Karpas-422 (cell line): Measurements from ENCODE around the gene EYA4. TPM values are rescaled to one million over a fixed set of nuclear protein-coding genes. Genes with fewer than 3 reads are reported as not detected.

Experiments
- DNase-seq: peaks from one replicate; pipeline ENCODE4 v3.0.0-alpha.2; 2015
- H2AFZ ChIP-seq: fragments of 200-600 bp; sonication (generic); 2 replicates; pipeline ENCODE4 v1.6.1; 2014; ENCODE audit warnings: antibody characterized with exemption, low read length, mixed read lengths
- H3K27ac ChIP-seq: fragments of 200-600 bp; sonication (generic); 2 replicates; pipeline ENCODE4 v1.5.1; 2014; ENCODE audit warnings: mild to moderate bottlenecking, low read length, moderate library complexity
- H3K27me3 ChIP-seq: fragments of 200-600 bp; sonication (generic); 2 replicates; pipeline ENCODE4 v1.6.1; 2014; ENCODE audit warnings: low read length, mixed read lengths
- H3K36me3 ChIP-seq: fragments of 200-600 bp; sonication (generic); 2 replicates; pipeline ENCODE4 v1.6.1; 2014; ENCODE audit warnings: low read length, mixed read lengths; ENCODE audit not compliant: insufficient read depth
- H3K4me1 ChIP-seq: fragments of 200-600 bp; sonication (generic); 2 replicates; pipeline ENCODE4 v1.6.1; 2014; ENCODE audit warnings: mild to moderate bottlenecking, low read length, mixed read lengths
- H3K4me2 ChIP-seq: fragments of 200-600 bp; sonication (generic); 2 replicates; pipeline ENCODE4 v1.6.1; 2014; ENCODE audit warnings: low read length, low read depth, mild to moderate bottlenecking; ENCODE audit not compliant: poor library complexity, severe bottlenecking
- H3K4me3 ChIP-seq: fragments of 200-600 bp; sonication (generic); 2 replicates; pipeline ENCODE4 v1.5.1; 2014; ENCODE audit warnings: mild to moderate bottlenecking, antibody characterized with exemption, low read length, mixed read lengths
- H3K79me2 ChIP-seq: fragments of 200-600 bp; sonication (generic); 2 replicates; pipeline ENCODE4 v1.6.1; 2014; ENCODE audit warnings: mild to moderate bottlenecking, low read length, mixed read lengths
- H3K9ac ChIP-seq: fragments of 200-600 bp; sonication (generic); 2 replicates; pipeline ENCODE4 v1.6.0; 2014; ENCODE audit warnings: low read length
- H3K9me2 ChIP-seq: fragments of 200-600 bp; sonication (generic), shearing (Covaris generic); replicated peaks from 2 replicates; pipeline ENCODE4 v1.6.0; 2014; ENCODE audit warnings: mild to moderate bottlenecking, low read length, moderate library complexity; ENCODE audit not compliant: insufficient read depth
- H3K9me3 ChIP-seq: fragments of 300-700, 200-600 bp; sonication (generic); 2 replicates; pipeline ENCODE4 v1.6.1; 2014; ENCODE audit warnings: low read length, mixed read lengths
- H4K20me1 ChIP-seq: fragments of 200-600 bp; sonication (generic); 2 replicates; pipeline ENCODE4 v1.6.1; 2014; ENCODE audit warnings: mild to moderate bottlenecking, antibody characterized with exemption, low read length, low read depth; ENCODE audit not compliant: insufficient read depth
- total RNA-seq: library from RNA; depleted of rRNA; stranded (reverse); fragments of >200 nt; shearing (Covaris generic); gene quantifications from 2 replicates; pipeline ENCODE4 v1.2.3, GENCODE V29; 2014; ENCODE audit warnings: low replicate concordance

EYA4 gene
- total RNA-seq, 1 experiment from 2014 or later: not detected

DNA sequence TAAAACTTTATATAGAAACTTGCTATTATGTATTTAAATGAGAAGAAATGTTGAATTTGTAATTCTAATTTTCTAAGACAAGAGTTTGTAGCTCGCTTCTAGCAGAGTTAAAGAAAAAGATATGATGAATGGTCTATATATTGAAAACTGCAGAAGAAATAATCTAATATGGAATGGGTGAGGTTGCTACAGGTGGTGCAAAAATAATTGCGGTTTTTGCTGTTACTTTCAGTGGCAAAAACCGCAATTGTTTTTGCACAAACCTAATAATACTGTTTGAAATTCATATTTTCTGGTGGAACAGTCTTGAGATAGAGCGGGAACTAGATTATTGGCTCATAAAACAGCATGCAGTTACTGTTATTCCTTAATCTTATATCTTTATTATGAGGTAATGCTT, 23.9 kb downstream of the EYA4 start:
- H3K4me3 ChIP-seq: no peak overlapping the region
- H2AFZ ChIP-seq: no peak overlapping the region
- no peak overlapping the region for H3K9ac ChIP-seq
- H3K9me3 ChIP-seq: no peaks in the 10 kb centered on the region
- no peaks in the 10 kb centered on the region for H3K4me1 ChIP-seq
- DNase-seq: no peak
- H3K79me2 ChIP-seq: no peaks in the 10 kb centered on the region
- no peak overlapping the region for H3K4me2 ChIP-seq
- H3K36me3 ChIP-seq: no peaks in the 10 kb centered on the region
- H3K27me3 ChIP-seq: no peaks in the 10 kb centered on the region
- no peak overlapping the region for H3K27ac ChIP-seq
- no peaks in the 10 kb centered on the region for H3K9me2 ChIP-seq
- no peaks in the 10 kb centered on the region for H4K20me1 ChIP-seq

DNA sequence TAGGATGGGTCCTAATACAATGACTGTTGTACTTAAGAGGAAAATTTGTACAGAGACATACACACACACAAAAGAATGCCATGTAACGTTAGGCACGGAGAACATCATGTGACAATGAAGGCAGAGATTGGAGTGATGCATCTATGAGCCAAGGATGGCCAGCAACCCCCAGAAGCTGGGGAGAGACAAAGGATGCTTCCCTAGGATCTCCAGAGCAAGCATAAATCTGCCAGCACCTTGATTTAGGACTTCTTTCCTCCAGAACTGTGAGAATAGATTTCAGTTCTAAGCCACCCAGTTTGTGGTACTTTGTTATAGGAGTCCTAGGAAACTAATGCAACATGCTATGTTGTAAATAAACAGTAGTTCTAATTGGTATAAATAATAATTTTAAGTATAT, 25.0 kb downstream of the EYA4 start:
- Histone ChIP-seq H3K4me1 (no peaks in the 10 kb centered on the region), H3K27me3 (no peaks in the 10 kb centered on the region), H3K9ac (no peak overlapping the region), H3K4me3 (no peak overlapping the region), H3K4me2 (no peak overlapping the region), H3K79me2 (no peaks in the 10 kb centered on the region), H3K27ac (no peak overlapping the region), H3K9me2 (no peaks in the 10 kb centered on the region), H4K20me1 (no peaks in the 10 kb centered on the region), H2AFZ (no peak overlapping the region), H3K9me3 (no peaks in the 10 kb centered on the region), H3K36me3 (no peaks in the 10 kb centered on the region)
- DNase-seq: no peak

DNA sequence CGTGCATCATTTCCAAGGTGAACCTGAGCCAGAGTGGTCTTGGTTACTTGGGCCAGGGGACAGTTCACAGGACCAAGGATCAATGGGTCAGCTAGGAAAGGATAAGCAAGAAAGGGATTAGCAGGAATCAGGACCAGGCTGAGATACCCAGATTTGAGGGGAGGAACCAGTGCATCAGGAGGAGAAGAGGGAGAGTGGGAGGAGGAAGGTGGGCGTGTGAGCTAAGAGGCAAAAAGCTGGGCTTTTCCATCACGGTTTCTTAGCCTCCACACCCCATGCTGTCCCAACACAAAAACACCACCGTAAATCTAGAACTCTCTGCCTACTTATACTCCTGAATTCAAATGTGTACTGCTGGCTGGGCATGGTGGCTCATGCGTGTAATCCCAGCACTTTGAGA, 27.5 kb downstream of the EYA4 start:
- Histone ChIP-seq H3K4me2 (no peak overlapping the region), H3K9me2 (no peaks in the 10 kb centered on the region), H3K79me2 (no peaks in the 10 kb centered on the region), H3K4me1 (no peaks in the 10 kb centered on the region), H3K9me3 (no peaks in the 10 kb centered on the region), H3K27me3 (no peaks in the 10 kb centered on the region), H3K9ac (no peak overlapping the region), H3K27ac (no peak overlapping the region), H3K36me3 (no peaks in the 10 kb centered on the region), H3K4me3 (no peak overlapping the region), H4K20me1 (no peaks in the 10 kb centered on the region), H2AFZ (no peak overlapping the region)
- no peak for DNase-seq

DNA sequence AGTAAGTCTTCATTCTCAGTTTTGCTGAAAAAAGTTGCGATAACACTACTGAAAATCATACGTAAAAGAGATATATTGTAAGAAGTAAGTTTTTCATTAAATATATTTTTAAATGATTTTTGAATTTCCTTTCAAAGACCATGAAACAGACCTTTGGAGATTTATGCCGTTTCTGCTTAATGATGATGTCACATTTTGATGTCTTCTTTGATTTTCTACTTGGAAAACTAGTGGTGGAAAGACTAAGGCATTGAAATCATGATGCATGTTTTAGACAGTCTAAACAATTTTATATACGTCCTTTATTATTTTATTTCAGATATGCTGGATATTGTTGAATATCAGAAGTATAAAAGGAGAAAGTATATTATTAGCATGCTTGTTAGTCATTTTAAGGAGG, 33.7 kb downstream of the EYA4 start:
- no peaks in the 10 kb centered on the region for H3K9me3 ChIP-seq
- DNase-seq: no peak
- H2AFZ ChIP-seq: no peak overlapping the region
- H3K27ac ChIP-seq: no peak overlapping the region
- no peaks in the 10 kb centered on the region for H3K36me3 ChIP-seq
- no peaks in the 10 kb centered on the region for H3K9me2 ChIP-seq
- H3K4me1 ChIP-seq: no peaks in the 10 kb centered on the region
- no peaks in the 10 kb centered on the region for H4K20me1 ChIP-seq
- no peak overlapping the region for H3K4me3 ChIP-seq
- no peaks in the 10 kb centered on the region for H3K79me2 ChIP-seq
- H3K27me3 ChIP-seq: no peaks in the 10 kb centered on the region
- no peak overlapping the region for H3K9ac ChIP-seq
- no peak overlapping the region for H3K4me2 ChIP-seq

DNA sequence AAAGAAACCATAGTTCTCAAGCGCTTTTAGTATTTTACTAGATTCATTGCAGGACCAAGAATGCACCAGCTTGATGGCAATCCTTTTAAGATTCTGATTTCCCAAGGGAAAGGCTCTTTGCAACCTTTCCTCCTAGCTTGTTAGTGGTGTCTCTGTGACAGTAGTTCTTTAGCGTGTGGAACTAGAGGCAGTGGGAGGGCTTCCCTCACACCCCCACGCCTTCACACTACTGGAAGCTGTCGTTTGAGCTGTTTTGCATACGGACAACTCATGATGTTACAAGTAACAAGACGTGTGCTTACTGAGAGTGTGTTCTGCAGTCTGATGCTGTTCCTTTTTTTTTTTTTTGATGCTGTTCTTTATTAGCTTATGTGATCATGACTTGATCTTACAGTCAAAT, 34.1 kb downstream of the EYA4 start:
- H3K27ac ChIP-seq: no peak overlapping the region
- H3K36me3 ChIP-seq: no peaks in the 10 kb centered on the region
- no peak overlapping the region for H3K4me3 ChIP-seq
- no peak overlapping the region for H3K9ac ChIP-seq
- H3K4me2 ChIP-seq: no peak overlapping the region
- no peaks in the 10 kb centered on the region for H3K27me3 ChIP-seq
- no peaks in the 10 kb centered on the region for H3K79me2 ChIP-seq
- H3K9me3 ChIP-seq: no peaks in the 10 kb centered on the region
- H2AFZ ChIP-seq: no peak overlapping the region
- H3K9me2 ChIP-seq: no peaks in the 10 kb centered on the region
- no peaks in the 10 kb centered on the region for H4K20me1 ChIP-seq
- H3K4me1 ChIP-seq: no peaks in the 10 kb centered on the region
- no peak for DNase-seq

DNA sequence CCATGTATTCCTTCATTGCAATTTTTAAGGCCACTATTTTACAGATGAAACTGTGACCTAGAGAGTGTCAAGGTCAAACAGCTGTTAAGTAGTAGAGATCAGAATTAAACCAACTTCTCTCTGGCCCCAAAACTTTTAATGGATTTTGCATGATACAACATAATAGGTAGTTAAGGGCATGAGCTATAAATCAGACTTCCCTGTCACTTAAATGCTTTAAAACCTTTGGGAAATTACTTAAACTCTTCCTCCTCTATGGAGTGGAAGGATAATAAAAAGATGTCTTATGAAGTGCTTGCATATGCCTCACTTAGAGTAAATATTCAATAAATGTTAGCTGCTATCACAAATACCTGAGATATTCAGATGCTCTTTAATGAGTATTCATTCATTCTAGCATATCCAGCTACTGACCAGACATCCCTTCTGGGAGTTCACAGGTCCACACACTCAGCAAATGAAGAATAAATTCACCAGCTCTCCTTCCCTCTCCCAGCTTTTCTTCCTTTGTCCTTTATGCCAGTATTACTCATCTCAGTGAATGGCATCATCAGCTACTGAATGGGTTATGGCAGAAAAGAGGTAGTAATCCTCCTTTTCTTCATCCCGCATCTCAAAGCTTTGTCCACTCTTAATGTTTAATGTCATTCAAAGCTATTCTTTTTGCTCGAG, 36.2 kb downstream of the EYA4 start:
- no peak for DNase-seq
- no peaks in the 10 kb centered on the region for H3K4me1 ChIP-seq
- no peaks in the 10 kb centered on the region for H3K9me3 ChIP-seq
- no peak overlapping the region for H2AFZ ChIP-seq
- H3K79me2 ChIP-seq: no peaks in the 10 kb centered on the region
- no peak overlapping the region for H3K27ac ChIP-seq
- no peaks in the 10 kb centered on the region for H3K36me3 ChIP-seq
- no peaks in the 10 kb centered on the region for H3K9me2 ChIP-seq
- no peak overlapping the region for H3K4me3 ChIP-seq
- no peak overlapping the region for H3K4me2 ChIP-seq
- no peak overlapping the region for H3K9ac ChIP-seq
- no peaks in the 10 kb centered on the region for H4K20me1 ChIP-seq
- H3K27me3 ChIP-seq: no peaks in the 10 kb centered on the region

DNA sequence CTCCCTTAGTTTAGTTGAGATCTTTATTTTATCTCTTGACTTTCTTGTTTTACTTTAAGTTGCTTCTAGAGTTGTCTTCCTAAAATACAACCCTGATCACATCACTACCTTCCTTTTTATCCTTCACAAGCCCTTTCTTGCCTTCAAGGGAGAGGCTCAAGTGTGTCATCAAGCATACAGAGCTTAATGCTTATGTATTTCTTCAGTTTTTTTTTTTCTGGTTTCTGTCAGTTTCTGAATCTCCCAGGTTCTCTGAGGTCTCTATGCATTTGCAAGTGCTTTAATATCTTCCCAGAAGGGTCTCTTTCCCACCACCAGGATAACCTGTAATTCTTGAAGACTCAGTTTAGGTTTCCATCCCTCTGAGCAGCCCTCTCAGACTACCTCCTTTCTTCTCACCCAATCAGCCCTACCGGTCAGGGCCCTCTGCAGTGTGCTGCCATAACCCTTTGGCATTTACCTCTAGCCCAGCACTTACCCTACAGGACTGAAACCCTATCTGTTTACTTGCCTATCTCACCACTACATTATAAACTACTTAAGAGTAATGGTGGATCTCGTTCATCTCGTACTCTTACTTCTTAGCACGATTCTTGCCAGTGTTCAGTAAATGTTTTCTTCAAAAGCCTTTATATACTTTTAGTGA, 36.9 kb downstream of the EYA4 start:
- Histone ChIP-seq H3K4me1 (no peaks in the 10 kb centered on the region), H3K27ac (no peak overlapping the region), H3K9ac (no peak overlapping the region), H3K36me3 (no peaks in the 10 kb centered on the region), H3K27me3 (no peaks in the 10 kb centered on the region), H4K20me1 (no peaks in the 10 kb centered on the region), H3K79me2 (no peaks in the 10 kb centered on the region), H2AFZ (no peak overlapping the region), H3K9me2 (no peaks in the 10 kb centered on the region), H3K4me3 (no peak overlapping the region), H3K9me3 (no peaks in the 10 kb centered on the region), H3K4me2 (no peak overlapping the region)
- no peak for DNase-seq

DNA sequence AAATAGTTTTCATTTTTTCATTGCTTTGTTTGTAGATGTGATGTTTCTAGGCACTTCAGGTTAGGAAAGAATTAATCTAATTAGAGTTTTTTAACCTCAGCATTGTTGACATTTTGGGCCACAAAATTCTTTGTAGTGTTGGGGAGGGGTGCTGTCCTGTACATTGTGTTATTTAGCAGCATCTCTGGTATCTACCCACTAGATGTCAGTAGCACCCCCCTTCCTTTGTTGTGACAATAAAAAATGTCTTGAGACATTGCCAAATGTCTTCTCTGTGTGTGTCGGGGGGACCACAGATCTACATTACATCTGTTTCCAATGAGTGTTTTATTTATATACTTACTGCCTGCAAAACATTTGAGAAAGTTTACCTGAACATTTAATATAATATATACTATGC, 45.6 kb downstream of the EYA4 start:
- no peaks in the 10 kb centered on the region for H3K36me3 ChIP-seq
- H3K27me3 ChIP-seq: no peaks in the 10 kb centered on the region
- H3K4me3 ChIP-seq: no peak overlapping the region
- peak; percentile 45 for DNase-seq
- H3K9me3 ChIP-seq: no peaks in the 10 kb centered on the region
- H4K20me1 ChIP-seq: no peaks in the 10 kb centered on the region
- no peaks in the 10 kb centered on the region for H3K9me2 ChIP-seq
- H3K27ac ChIP-seq: no peak overlapping the region
- H3K4me1 ChIP-seq: no peaks in the 10 kb centered on the region
- H3K79me2 ChIP-seq: no peaks in the 10 kb centered on the region
- H3K4me2 ChIP-seq: no peak overlapping the region
- no peak overlapping the region for H2AFZ ChIP-seq
- H3K9ac ChIP-seq: no peak overlapping the region
